ENCODE measurements around the gene SYTL3. TPM values are rescaled to one million over a fixed set of nuclear protein-coding genes. Genes with fewer than 3 reads are reported as not detected.

The SYTL3 gene
- total RNA-seq, 1 experiment from 2014 or later: 2.0 TPM

GRCh38 chr6:158718461-158719046, 68.7 kb downstream of the SYTL3 start:
- DNase-seq (ENCODE audit: low spot score): no peak

- DNase-seq (ENCODE audit: low spot score): no peak
Observed at GRCh38 chr6:158722176-158722729, 72.4 kb downstream of the SYTL3 start.

- DNase-seq (ENCODE audit: low spot score): no peak
Observed at GRCh38 chr6:158725704-158726103, 75.8 kb downstream of the SYTL3 start.

GRCh38 chr6:158729906-158730540, 80.2 kb downstream of the SYTL3 start:
- DNase-seq (ENCODE audit: low spot score): no peak

GRCh38 chr6:158730541-158730907, 80.7 kb downstream of the SYTL3 start:
- no peak for DNase-seq (ENCODE audit: low spot score)

- no peak for DNase-seq (ENCODE audit: low spot score)
Observed at GRCh38 chr6:158735009-158735408, 85.2 kb downstream of the SYTL3 start.

GRCh38 chr6:158737082-158737709, 87.3 kb downstream of the SYTL3 start:
- peak; percentile 25 for DNase-seq (ENCODE audit: low spot score)

- peak; percentile 90 for DNase-seq (ENCODE audit: low spot score)
Observed at GRCh38 chr6:158737710-158738615, 88.1 kb downstream of the SYTL3 start.

GRCh38 chr6:158739673-158740072, 89.8 kb downstream of the SYTL3 start:
- no peak for DNase-seq (ENCODE audit: low spot score)

GRCh38 chr6:158743033-158743651, 93.3 kb downstream of the SYTL3 start:
- no peak for DNase-seq (ENCODE audit: low spot score)

GRCh38 chr6:158744986-158745430, 95.2 kb downstream of the SYTL3 start:
- DNase-seq (ENCODE audit: low spot score): no peak

GRCh38 chr6:158751224-158751623, 101.4 kb downstream of the SYTL3 start:
- DNase-seq (ENCODE audit: low spot score): no peak

GRCh38 chr6:158751921-158752320, 102.1 kb downstream of the SYTL3 start:
- DNase-seq (ENCODE audit: low spot score): no peak

GRCh38 chr6:158752613-158753012, 102.8 kb downstream of the SYTL3 start:
- DNase-seq (ENCODE audit: low spot score): no peak

GRCh38 chr6:158753811-158754210, 104.0 kb downstream of the SYTL3 start:
- DNase-seq (ENCODE audit: low spot score): no peak

GRCh38 chr6:158754738-158755137, 104.9 kb downstream of the SYTL3 start:
- no peak for DNase-seq (ENCODE audit: low spot score)

- no peak for DNase-seq (ENCODE audit: low spot score)
Observed at GRCh38 chr6:158755636-158756035, 105.8 kb downstream of the SYTL3 start.

- DNase-seq (ENCODE audit: low spot score): no peak
Observed at GRCh38 chr6:158756126-158756525, 106.3 kb downstream of the SYTL3 start.

GRCh38 chr6:158756977-158757752, 107.3 kb downstream of the SYTL3 start:
- no peak for DNase-seq (ENCODE audit: low spot score)

GRCh38 chr6:158757753-158758090, 107.9 kb downstream of the SYTL3 start:
- DNase-seq (ENCODE audit: low spot score): no peak

- DNase-seq (ENCODE audit: low spot score): no peak
Observed at GRCh38 chr6:158758451-158758860, 108.6 kb downstream of the SYTL3 start.

Data from A172 (cell line).